Keratinocyte (primary cell): ENCODE data around the gene GNPTG. TPM values are rescaled to one million over a fixed set of nuclear protein-coding genes. Genes with fewer than 3 reads are reported as not detected.

Experiments
- DNase-seq: peaks from one replicate; pipeline ENCODE4 v3.0.0-alpha.2; 2011; ENCODE audit warnings: low read depth, missing footprints, low spot score
- FAIRE-seq: peaks from 2 replicates; lab custom pipeline; 2011; peaks lifted over from hg19 to GRCh38; lab: Jason Lieb, UNC
- H2AFZ ChIP-seq: 2 replicates; pipeline ENCODE4 v1.6.0; 2012; ENCODE audit warnings: low read length, control low read depth, inconsistent platforms; ENCODE audit not compliant: control insufficient read depth
- H3K27ac ChIP-seq: 2 replicates; pipeline ENCODE4 v1.5.1; 2011; ENCODE audit warnings: low read length; ENCODE audit not compliant: control insufficient read depth, insufficient read depth
- H3K27me3 ChIP-seq: 3 replicates; pipeline ENCODE4 v1.6.0; 2011; ENCODE audit warnings: low read length; ENCODE audit not compliant: control insufficient read depth, insufficient read depth; ENCODE audit errors: extremely low read depth
- H3K36me3 ChIP-seq, 2 experiments: 2 replicates in 1 of 2; 3 replicates in 1 of 2; pipeline ENCODE4 v1.5.1; 2011; ENCODE audit warnings: low read length in 2 of 2, mild to moderate bottlenecking in 1 of 2; ENCODE audit not compliant: control insufficient read depth in 2 of 2, insufficient read depth in 2 of 2; ENCODE audit errors: extremely low read depth in 1 of 2
- H3K4me1 ChIP-seq: 3 replicates; pipeline ENCODE4 v1.5.1; 2011; ENCODE audit warnings: low read length; ENCODE audit not compliant: control insufficient read depth, insufficient read depth; ENCODE audit errors: extremely low read depth
- H3K4me2 ChIP-seq: 3 replicates; pipeline ENCODE4 v1.6.0; 2011; ENCODE audit warnings: low read depth, low read length; ENCODE audit not compliant: control insufficient read depth, insufficient read depth; ENCODE audit errors: extremely low read depth
- H3K4me3 ChIP-seq, 3 experiments: fragments of 200-600 bp in 1 of 3; sonication (generic) in 1 of 3; 2 replicates in 2 of 3; 3 replicates in 1 of 3; pipeline ENCODE4 v1.5.1; 2011 to 2016; ENCODE audit warnings: low read length in 3 of 3, mild to moderate bottlenecking in 3 of 3, control low read depth in 2 of 3, inconsistent platforms in 1 of 3, low read depth in 1 of 3, mixed read lengths in 1 of 3, mixed run types in 1 of 3, moderate library complexity in 1 of 3; ENCODE audit not compliant: control insufficient read depth in 2 of 3, insufficient read depth in 2 of 3; ENCODE audit errors: extremely low read depth in 1 of 3
- H3K79me2 ChIP-seq: 2 replicates; pipeline ENCODE4 v1.6.0; 2012; ENCODE audit warnings: low read length; ENCODE audit not compliant: control insufficient read depth, insufficient read depth
- H3K9ac ChIP-seq: 3 replicates; pipeline ENCODE4 v1.6.0; 2011; ENCODE audit warnings: low read length; ENCODE audit not compliant: control insufficient read depth, insufficient read depth; ENCODE audit errors: extremely low read depth
- H3K9me1 ChIP-seq: 3 replicates; pipeline ENCODE4 v1.6.0; 2011; ENCODE audit warnings: low read length; ENCODE audit not compliant: control insufficient read depth, insufficient read depth; ENCODE audit errors: extremely low read depth
- H3K9me3 ChIP-seq: 2 replicates; pipeline ENCODE4 v1.5.1; 2012; ENCODE audit warnings: low read depth, low read length; ENCODE audit not compliant: control insufficient read depth
- H4K20me1 ChIP-seq: 3 replicates; pipeline ENCODE4 v1.6.0; 2011; ENCODE audit warnings: low read length; ENCODE audit not compliant: control insufficient read depth, insufficient read depth; ENCODE audit errors: extremely low read depth
- EZH2 ChIP-seq: IDR thresholded peaks from one replicate; pipeline ENCODE4 v1.6.1; 2012; ENCODE audit warnings: inconsistent platforms, mild to moderate bottlenecking, low read length, moderate library complexity
- dilution Hi-C: fragments of 300-500 bp; cut with MboI; formaldehyde crosslinking; loops from one replicate; pipeline ENCODE4 v1.7.0; 2020; ENCODE audit warnings: low sequenced_read_pairs; ENCODE audit not compliant: extremely low pct_ligation_motif_present
- polyA plus RNA-seq, 5 experiments: library from polyadenylated mRNA; depleted of rRNA in 3 of 5; stranded (reverse) in 3 of 5; stranded (forward) in 1 of 5; unstranded in 1 of 5; fragments of >200 nt; gene quantifications; 1 replicate in 1 of 5; 2 replicates in 3 of 5; 3 replicates in 1 of 5; pipeline versions ENCODE4 v1.2.1 to v1.2.3, GENCODE V29; 2011 to 2012; ENCODE audit warnings: missing spikeins in 2 of 5, low read depth in 1 of 5, low replicate concordance in 1 of 5
- TF ChIP-seq, protein P1 (sequence below), 3 experiments: IDR thresholded peaks in 1 of 3; conservative IDR thresholded peaks in 1 of 3; optimal IDR thresholded peaks in 1 of 3; 2 replicates in 2 of 3; 3 replicates in 1 of 3; pipeline versions ENCODE3 to v1.5.1; 2011; ENCODE audit warnings: low read length in 3 of 3, mild to moderate bottlenecking in 3 of 3, moderate library complexity in 2 of 3, control low read depth in 1 of 3, inconsistent platforms in 1 of 3; ENCODE audit not compliant: insufficient read depth in 2 of 3; ENCODE audit errors: extremely low read depth in 1 of 3

GNPTG gene
- polyA plus RNA-seq, 1 donor (not counting 4 experiments of a cell fraction or from before 2014, with no cell fraction given) = 30.9 TPM

- Histone ChIP-seq H3K4me3 (no peak overlapping the region), H4K20me1 (peaks cover 5% of the 10 kb centered on the region), H3K27me3 (peaks cover 71% of the 10 kb centered on the region), H2AFZ (no peak overlapping the region), H3K4me2 (no peak overlapping the region), H3K27ac (no peak overlapping the region), H3K36me3 (no peaks in the 10 kb centered on the region), H3K4me1 (no peaks in the 10 kb centered on the region), H3K9me1 (no peaks in the 10 kb centered on the region), H3K9ac (no peak overlapping the region), H3K79me2 (no peaks in the 10 kb centered on the region), H3K9me3 (no peaks in the 10 kb centered on the region)
- FAIRE-seq (no peak), DNase-seq (no peak)
- TF ChIP-seq EZH2 = peak; percentile 62
- TF ChIP-seq, protein P1, sequence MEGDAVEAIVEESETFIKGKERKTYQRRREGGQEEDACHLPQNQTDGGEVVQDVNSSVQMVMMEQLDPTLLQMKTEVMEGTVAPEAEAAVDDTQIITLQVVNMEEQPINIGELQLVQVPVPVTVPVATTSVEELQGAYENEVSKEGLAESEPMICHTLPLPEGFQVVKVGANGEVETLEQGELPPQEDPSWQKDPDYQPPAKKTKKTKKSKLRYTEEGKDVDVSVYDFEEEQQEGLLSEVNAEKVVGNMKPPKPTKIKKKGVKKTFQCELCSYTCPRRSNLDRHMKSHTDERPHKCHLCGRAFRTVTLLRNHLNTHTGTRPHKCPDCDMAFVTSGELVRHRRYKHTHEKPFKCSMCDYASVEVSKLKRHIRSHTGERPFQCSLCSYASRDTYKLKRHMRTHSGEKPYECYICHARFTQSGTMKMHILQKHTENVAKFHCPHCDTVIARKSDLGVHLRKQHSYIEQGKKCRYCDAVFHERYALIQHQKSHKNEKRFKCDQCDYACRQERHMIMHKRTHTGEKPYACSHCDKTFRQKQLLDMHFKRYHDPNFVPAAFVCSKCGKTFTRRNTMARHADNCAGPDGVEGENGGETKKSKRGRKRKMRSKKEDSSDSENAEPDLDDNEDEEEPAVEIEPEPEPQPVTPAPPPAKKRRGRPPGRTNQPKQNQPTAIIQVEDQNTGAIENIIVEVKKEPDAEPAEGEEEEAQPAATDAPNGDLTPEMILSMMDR (optimal IDR thresholded peaks at IDR 0.05 in 1 of 3, IDR thresholded peaks at IDR 0.05 in 1 of 3, conservative IDR thresholded peaks at IDR 0.05 in 1 of 3; ENCODE audit: extremely low read depth in 1 of 3, insufficient read depth in 2 of 3, low read length in 3 of 3) = no peak
- dilution Hi-C loops = no loop called here
Measured at GRCh38 chr16:1334739-1335138, 17.0 kb upstream of the GNPTG start.

GRCh38 chr16:1335211-1335971 is 16.3 kb upstream of the GNPTG start:
- Histone ChIP-seq H3K27ac (no peak overlapping the region), H3K9me3 (no peaks in the 10 kb centered on the region), H3K4me2 (no peak overlapping the region), H3K36me3 (no peaks in the 10 kb centered on the region), H3K4me1 (no peaks in the 10 kb centered on the region), H3K4me3 (no peak overlapping the region), H3K9me1 (no peaks in the 10 kb centered on the region), H3K79me2 (no peaks in the 10 kb centered on the region), H2AFZ (no peak overlapping the region), H3K9ac (no peak overlapping the region), H3K27me3 (peaks cover 71% of the 10 kb centered on the region), H4K20me1 (peaks cover 5% of the 10 kb centered on the region)
- TF ChIP-seq, protein P1 (optimal IDR thresholded peaks at IDR 0.05 in 1 of 3, IDR thresholded peaks at IDR 0.05 in 1 of 3, conservative IDR thresholded peaks at IDR 0.05 in 1 of 3; ENCODE audit: extremely low read depth in 1 of 3, insufficient read depth in 2 of 3, low read length in 3 of 3) = no peak
- no peak for TF ChIP-seq EZH2
- dilution Hi-C loops = no loop called here
- FAIRE-seq (no peak), DNase-seq (no peak)
